Stimulated activated CD8-positive, alpha-beta memory T cell treated with anti-CD3 and anti-CD28 coated beads, Interleukin-7, amount 100 ng/mL, for 4 hours (primary cell): ENCODE results near the gene ACMSD.

ENCODE experiments used
- DNase-seq, 2 donors: peaks; one replicate each; pipeline ENCODE4 v3.0.0-alpha.2; 2020; ENCODE audit warnings: low read depth in 2 of 2

ACMSD gene

DNA sequence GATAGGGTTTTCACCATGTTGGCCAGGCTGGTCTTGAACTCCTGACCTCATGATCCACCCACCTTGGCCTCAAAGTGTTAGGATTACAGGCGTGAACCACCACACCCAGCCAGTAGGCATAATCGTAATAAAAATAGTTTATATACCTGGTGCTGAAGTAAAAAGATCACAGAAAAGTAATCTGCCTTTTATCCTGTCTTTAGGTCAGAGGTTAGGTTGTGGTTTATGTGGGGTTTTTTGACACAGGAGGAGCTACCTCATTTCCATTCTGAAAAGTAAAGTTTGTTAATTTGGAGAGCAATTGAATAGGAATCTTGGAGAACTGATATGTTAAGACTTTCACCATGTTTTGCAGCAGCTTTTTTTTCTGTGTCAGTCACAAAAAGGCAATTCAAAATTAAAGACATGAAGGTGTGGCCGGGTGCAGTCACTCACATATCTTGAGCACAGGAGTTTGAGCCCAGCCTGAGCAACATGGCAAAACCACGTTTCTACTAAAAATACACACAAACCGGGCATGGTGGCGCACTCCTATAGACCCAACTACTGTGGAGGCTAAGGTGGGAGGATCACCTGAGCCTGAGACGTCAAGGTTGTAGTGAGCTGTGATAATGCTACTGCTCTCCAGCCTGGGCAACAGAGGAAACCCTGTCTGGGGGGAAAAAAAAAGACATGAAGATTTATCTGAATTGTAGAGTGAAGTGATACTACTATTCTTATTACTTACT lies 111.7 kb downstream of the ACMSD start:
- no peak for DNase-seq

DNA sequence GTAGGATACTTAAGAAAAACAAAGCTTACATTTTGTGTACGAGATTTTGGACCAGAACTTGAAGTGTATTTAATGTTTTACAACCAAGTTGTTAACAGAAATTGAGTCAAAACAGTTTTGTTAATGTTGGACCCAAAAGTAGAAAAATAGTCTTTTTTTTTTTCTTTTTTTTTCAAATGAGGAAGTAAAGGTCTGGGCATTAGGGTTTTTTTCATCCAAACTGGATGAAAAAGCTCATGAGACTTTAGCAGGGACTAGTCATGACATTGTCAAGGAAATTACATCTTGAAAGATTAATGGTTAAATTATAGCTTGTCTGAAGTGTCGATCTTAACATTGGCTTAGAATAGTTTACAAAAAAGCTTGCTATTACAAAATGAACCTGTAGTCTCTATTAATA lies 112.5 kb downstream of the ACMSD start:
- DNase-seq = no peak
